ENCODE measurements around the gene CD8A. TPM values are rescaled to one million over a fixed set of nuclear protein-coding genes. Genes with fewer than 3 reads are reported as not detected.

The CD8A gene
- total RNA-seq, 2 experiments from 2014 or later, result 2.7 to 3.0 TPM

DNA sequence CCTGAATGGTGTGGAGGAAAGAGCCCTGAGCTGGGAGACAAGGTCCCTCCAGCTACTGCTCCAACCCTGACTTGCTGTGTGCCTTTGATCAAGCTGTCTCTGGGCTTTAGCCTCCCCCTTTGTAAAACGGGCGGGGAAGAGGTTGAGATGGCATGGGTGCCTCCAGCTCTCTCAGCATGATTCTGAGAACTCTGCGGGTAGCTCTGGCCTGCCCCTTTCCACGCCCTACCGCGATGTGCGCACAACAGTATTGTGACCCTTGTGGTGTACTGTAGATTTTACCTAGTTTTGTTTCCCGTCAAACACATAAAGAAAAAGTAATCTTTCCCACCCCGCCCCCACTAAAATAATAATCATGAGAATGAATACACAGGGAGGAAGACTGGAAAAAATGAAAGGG lies 5.3 kb downstream of the CD8A start:
- H3K4me1 Mint-ChIP-seq (ENCODE audit: low read depth), result peaks cover 16% of the 10 kb centered on the region
- ChIA-PET POLR2A (no interaction called here), CTCF (no interaction called here)
- DNase-seq, result no peak
- peak overlapping the region; percentile 7 for H3K27ac Mint-ChIP-seq
- H3K4me3 Mint-ChIP-seq, result no peak overlapping the region
- H3K27me3 Mint-ChIP-seq, result peaks cover 24% of the 10 kb centered on the region
- H3K9me3 Mint-ChIP-seq, result no peaks in the 10 kb centered on the region
- H3K36me3 Mint-ChIP-seq, result no peaks in the 10 kb centered on the region
- intact Hi-C loops (cut with micrococcal nuclease), result no loop called here

DNA sequence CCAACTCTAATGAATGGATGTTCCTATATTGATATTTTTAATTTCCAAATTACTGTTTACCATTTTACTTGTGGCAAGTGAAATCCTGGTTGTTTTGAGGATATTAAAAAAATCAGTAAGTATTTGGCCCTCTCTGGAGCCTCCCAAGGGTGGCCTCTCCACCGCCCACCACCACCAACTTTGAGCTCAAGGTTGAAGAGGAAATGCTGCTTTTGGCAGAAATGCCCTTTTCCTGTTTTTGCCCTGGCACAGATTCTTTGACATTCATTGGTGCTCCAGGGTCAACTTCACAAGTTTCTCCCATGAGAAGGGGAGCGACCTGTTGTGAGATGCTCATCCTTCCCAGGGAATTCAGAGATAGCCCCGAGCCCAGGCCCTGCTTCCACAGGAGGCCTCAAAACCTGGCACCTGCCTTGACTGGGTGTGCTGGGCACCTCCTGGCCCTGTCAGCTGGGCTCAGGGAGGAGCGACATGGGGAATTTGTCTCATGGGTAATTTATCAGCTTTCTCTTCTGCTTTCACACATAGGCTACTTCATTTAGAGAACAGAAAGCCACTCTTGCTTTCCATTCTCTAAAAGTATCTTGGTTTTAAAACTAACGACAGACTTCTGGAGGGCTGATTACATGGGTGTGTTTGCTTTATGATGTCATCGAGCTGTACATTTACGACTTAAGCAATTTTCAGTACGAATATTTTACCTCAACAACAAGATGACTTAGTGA lies 6.9 kb downstream of the CD8A start:
- Mint-ChIP-seq H3K27ac (no peak overlapping the region), H3K4me1 (ENCODE audit: low read depth) (peaks cover 10% of the 10 kb centered on the region), H3K4me3 (no peak overlapping the region), H3K9me3 (no peaks in the 10 kb centered on the region), H3K27me3 (peaks cover 13% of the 10 kb centered on the region), H3K36me3 (no peaks in the 10 kb centered on the region)
- ChIA-PET POLR2A (no interaction called here), CTCF (no interaction called here)
- peak; percentile 47 for DNase-seq
- intact Hi-C loops (cut with micrococcal nuclease), result no loop called here

DNA sequence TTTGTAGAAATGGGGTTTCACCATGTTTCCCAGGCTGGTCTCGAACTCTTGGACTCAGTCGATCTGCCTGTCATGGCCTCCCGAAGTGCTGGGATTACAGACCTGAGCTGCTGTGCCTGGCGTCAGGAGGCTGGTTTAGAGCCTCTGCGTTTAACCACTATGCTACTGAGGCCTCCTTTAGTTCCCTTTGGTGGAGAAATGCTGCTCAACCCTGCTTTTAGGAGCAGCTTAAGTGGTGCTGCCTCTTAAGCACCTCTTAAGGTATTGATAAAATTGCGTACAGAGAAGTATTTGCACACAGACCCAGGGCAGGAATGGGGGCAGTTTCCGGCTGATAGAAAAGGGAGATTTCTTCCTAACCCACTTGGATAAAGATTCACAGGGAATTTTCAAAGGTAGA lies 8.0 kb downstream of the CD8A start:
- ChIA-PET POLR2A (no interaction called here), CTCF (interaction anchor here (1.1 kb wide), 1 partner anchor 22 kb away, joined by 3 read pairs; no protein-coding TSS in a partner anchor)
- peaks cover 4% of the 10 kb centered on the region for H3K27me3 Mint-ChIP-seq
- intact Hi-C loops (cut with micrococcal nuclease), result no loop called here
- peaks cover 10% of the 10 kb centered on the region for H3K4me1 Mint-ChIP-seq (ENCODE audit: low read depth)
- H3K27ac Mint-ChIP-seq, result no peak overlapping the region
- no peaks in the 10 kb centered on the region for H3K9me3 Mint-ChIP-seq
- no peaks in the 10 kb centered on the region for H3K36me3 Mint-ChIP-seq
- H3K4me3 Mint-ChIP-seq, result no peak overlapping the region
- no peak for DNase-seq

DNA sequence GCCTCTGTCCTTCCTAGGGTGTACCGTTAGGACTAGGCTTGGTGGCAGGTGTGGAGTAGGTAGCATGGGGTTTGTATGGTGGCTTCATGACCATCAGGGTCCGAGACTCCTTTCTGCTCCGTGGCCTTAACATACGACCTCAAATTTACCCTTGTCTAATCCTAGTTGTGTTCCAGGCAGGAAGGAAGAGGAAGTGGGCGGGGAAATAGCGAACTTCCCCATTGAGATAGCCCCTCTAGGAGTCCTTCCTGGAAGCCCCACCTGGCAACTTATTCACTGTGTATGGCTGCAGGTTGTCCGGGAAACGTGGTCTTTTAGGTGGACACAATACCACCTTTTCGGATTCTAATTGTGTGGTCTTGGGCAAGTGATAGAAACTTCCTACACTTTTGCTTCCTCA lies 9.3 kb downstream of the CD8A start:
- Mint-ChIP-seq H3K4me3 (no peak overlapping the region), H3K27ac (no peak overlapping the region), H3K36me3 (no peaks in the 10 kb centered on the region), H3K9me3 (no peaks in the 10 kb centered on the region), H3K4me1 (ENCODE audit: low read depth) (peaks cover 10% of the 10 kb centered on the region), H3K27me3 (no peaks in the 10 kb centered on the region)
- intact Hi-C loops (cut with micrococcal nuclease), result no loop called here
- DNase-seq, result no peak
- POLR2A ChIA-PET, result no interaction called here
- CTCF ChIA-PET, result interaction anchor here (1.1 to 1.3 kb wide), 2 partner anchors 19 to 23 kb away, joined by 3 to 5 read pairs; no protein-coding TSS in a partner anchor

DNA sequence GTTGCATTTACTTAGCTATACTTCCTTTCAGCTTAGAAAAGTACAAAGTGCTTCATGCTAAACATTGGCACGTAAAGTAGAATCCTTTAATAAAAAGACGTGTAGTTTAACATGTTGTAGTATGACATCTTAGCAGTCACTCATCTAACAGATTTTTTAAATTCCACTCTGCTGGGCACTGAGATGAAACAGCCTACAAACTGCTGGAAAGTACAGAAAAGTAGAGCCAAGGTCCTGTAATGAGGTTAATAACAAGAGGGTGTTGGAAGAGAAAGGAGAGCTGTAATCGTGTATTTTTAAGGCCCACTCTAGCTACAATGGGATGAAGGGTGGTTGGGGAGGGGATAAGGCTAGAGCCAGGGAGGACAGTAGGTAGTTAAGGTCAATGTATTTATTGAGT lies 10.7 kb downstream of the CD8A start:
- no peaks in the 10 kb centered on the region for H3K9me3 Mint-ChIP-seq
- ChIA-PET POLR2A (no interaction called here), CTCF (interaction anchor here (0.5 to 1.3 kb wide), 2 partner anchors 18 to 411 kb away, joined by 5 read pairs; no protein-coding TSS in a partner anchor)
- no peaks in the 10 kb centered on the region for H3K27me3 Mint-ChIP-seq
- H3K4me1 Mint-ChIP-seq (ENCODE audit: low read depth), result peaks cover 10% of the 10 kb centered on the region
- no peak overlapping the region for H3K4me3 Mint-ChIP-seq
- H3K36me3 Mint-ChIP-seq, result peaks cover under 1% of the 10 kb centered on the region
- intact Hi-C loops (cut with micrococcal nuclease), result no loop called here
- DNase-seq, result no peak
- H3K27ac Mint-ChIP-seq, result no peak overlapping the region

DNA sequence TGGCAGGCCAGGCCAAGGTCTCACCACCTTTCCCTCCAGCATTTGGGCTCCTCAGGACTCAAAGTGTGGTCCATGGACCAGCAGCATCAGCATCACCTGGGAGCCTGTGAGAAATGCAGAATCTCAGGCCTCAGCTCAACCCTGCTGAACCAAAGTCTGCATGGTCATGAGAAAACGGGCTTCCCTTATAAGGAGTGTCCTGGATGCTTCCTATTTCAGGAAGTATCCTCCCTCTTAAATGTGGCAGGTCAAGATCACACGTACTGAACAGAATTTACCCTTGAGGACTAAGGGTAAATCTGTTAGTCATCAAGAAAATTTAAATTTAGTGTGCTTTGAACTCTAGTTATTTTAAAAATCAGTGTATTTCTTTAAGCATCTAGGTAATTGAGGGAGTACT lies 11.8 kb downstream of the CD8A start:
- Mint-ChIP-seq H3K36me3 (peaks cover 8% of the 10 kb centered on the region), H3K27ac (no peak overlapping the region), H3K4me1 (ENCODE audit: low read depth) (peaks cover 4% of the 10 kb centered on the region), H3K27me3 (no peaks in the 10 kb centered on the region), H3K4me3 (no peak overlapping the region), H3K9me3 (no peaks in the 10 kb centered on the region)
- CTCF ChIA-PET, result no interaction called here
- DNase-seq, result no peak
- intact Hi-C loops (cut with micrococcal nuclease), result no loop called here
- POLR2A ChIA-PET, result no interaction called here

DNA sequence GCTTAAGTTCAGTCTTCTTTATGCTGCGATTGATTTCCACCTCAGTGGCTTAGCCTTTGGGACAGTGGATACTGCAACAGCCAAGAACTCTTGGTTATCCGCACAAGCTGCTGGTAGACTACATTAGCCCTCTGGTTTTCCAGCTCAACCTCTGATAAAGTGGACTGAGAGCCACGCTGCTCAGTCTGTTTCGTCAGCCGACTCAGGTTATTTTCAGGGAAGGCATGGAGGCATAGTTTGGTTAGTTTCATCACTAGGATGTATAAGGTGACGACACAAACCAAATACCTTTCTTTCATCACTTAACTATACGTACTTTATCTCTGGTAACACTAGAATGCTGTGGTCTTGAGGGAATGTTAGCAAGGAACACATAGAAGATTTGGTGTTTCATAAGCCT lies 14.2 kb downstream of the CD8A start:
- CTCF ChIA-PET, result interaction anchor here (0.6 kb wide), 1 partner anchor 12 kb away, joined by 3 read pairs; no protein-coding TSS in a partner anchor
- intact Hi-C loops (cut with micrococcal nuclease), result no loop called here
- no peak overlapping the region for H3K4me3 Mint-ChIP-seq
- POLR2A ChIA-PET, result no interaction called here
- no peak for DNase-seq
- H3K27ac Mint-ChIP-seq, result no peak overlapping the region
- peaks cover 18% of the 10 kb centered on the region for H3K36me3 Mint-ChIP-seq
- H3K27me3 Mint-ChIP-seq, result no peaks in the 10 kb centered on the region
- no peaks in the 10 kb centered on the region for H3K4me1 Mint-ChIP-seq (ENCODE audit: low read depth)
- no peaks in the 10 kb centered on the region for H3K9me3 Mint-ChIP-seq

DNA sequence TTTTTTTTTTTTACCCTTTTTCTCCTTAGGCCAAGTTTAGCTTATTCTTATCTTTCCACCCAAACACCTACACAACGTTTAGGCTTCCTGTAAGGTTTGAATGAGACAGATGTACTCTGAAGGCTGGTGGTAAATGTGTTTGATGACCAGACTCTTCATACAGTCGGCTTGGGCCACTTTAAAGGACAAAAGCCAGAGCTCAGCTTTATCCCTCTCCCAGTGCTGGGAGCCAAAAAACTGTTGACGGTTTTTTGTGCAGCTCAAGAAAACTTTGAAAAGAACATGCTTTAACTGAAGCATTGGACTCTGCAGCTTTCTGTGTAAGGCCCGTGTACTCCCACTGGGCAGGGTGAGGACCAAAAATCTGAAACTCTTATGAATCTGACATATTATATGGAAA lies 15.4 kb downstream of the CD8A start:
- no peak overlapping the region for H3K4me3 Mint-ChIP-seq
- no peaks in the 10 kb centered on the region for H3K4me1 Mint-ChIP-seq (ENCODE audit: low read depth)
- no peaks in the 10 kb centered on the region for H3K9me3 Mint-ChIP-seq
- intact Hi-C loops (cut with micrococcal nuclease), result no loop called here
- ChIA-PET POLR2A (no interaction called here), CTCF (interaction anchor here (0.8 kb wide), 1 partner anchor 10 kb away, joined by 3 read pairs; no protein-coding TSS in a partner anchor)
- DNase-seq, result no peak
- peaks cover 27% of the 10 kb centered on the region for H3K36me3 Mint-ChIP-seq
- H3K27me3 Mint-ChIP-seq, result no peaks in the 10 kb centered on the region
- no peak overlapping the region for H3K27ac Mint-ChIP-seq

DNA sequence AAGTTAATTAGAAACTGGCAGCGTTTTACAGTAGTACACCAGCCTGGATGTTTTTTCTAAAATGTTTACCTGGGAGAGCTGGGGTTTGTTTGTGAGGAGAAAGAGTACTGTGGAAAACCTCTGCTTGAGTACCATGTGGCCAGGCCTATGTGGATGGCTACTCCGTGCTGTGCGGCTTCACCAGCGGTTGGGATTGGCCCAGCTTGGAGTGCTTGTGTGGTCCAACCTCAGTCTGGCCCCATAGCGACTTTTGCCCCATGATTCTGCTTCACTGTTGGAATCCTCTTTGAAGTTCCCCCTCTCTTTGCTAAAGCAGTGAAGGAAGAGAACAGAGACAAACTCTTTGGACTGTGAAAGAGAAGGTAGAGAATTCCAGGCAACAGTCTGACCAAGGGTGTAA lies 15.9 kb downstream of the CD8A start:
- H3K4me1 Mint-ChIP-seq (ENCODE audit: low read depth), result no peaks in the 10 kb centered on the region
- H3K4me3 Mint-ChIP-seq, result no peak overlapping the region
- no peak overlapping the region for H3K27ac Mint-ChIP-seq
- H3K9me3 Mint-ChIP-seq, result no peaks in the 10 kb centered on the region
- POLR2A ChIA-PET, result no interaction called here
- intact Hi-C loops (cut with micrococcal nuclease), result no loop called here
- H3K36me3 Mint-ChIP-seq, result peaks cover 32% of the 10 kb centered on the region
- CTCF ChIA-PET, result interaction anchor here (0.8 kb wide), 1 partner anchor 10 kb away, joined by 3 read pairs; no protein-coding TSS in a partner anchor
- H3K27me3 Mint-ChIP-seq, result no peaks in the 10 kb centered on the region
- DNase-seq, result no peak

DNA sequence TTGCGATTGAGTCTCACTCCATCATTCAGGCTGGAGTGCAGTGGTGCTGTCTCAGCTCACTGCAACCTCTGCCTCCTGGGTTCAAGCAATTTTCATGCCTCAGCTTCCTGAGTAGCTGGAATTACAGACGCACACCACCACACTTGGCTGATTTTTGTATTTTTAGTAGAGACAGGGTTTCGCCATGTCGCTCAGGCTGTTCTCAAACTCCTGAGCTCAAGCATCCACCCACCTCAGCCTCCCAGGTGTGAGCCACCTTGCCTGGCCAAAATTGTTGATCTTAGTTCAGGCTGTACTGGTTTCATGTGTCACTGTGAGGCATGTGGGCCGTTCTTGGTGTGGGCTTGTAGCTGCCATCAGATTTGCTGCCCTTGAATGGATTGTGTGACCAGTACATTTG lies 18.1 kb downstream of the CD8A start:
- no peak for DNase-seq
- CTCF ChIA-PET, result no interaction called here
- POLR2A ChIA-PET, result no interaction called here
- intact Hi-C loops (cut with micrococcal nuclease), result no loop called here
- H3K27me3 Mint-ChIP-seq, result no peaks in the 10 kb centered on the region
- H3K9me3 Mint-ChIP-seq, result no peaks in the 10 kb centered on the region
- peaks cover 43% of the 10 kb centered on the region for H3K36me3 Mint-ChIP-seq
- no peak overlapping the region for H3K4me3 Mint-ChIP-seq
- no peak overlapping the region for H3K27ac Mint-ChIP-seq
- no peaks in the 10 kb centered on the region for H3K4me1 Mint-ChIP-seq (ENCODE audit: low read depth)

DNA sequence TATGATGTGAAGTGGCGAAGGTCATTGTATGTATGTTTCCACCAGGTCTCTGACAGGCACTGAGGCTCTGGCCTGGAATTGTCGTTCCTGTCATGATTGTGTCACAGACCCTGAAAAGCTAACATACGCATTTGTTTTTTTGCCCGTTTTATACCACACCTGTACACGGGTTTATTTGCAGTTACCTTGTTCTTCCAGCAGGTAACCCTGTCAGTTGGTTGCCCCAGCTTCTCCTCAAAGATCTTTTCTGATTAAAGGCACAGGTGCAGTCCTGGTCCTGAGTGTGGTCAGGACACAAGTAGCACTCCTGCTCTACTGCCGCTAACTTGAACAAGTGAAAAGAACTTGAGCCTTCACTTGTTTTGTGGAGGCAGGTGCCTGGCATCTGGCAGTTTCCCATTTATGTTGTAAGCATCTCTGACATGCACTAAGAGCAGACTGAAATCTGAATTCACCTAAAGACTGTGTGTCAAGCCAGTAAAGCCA lies 19.9 kb downstream of the CD8A start:
- POLR2A ChIA-PET, result no interaction called here
- H3K27ac Mint-ChIP-seq, result no peak overlapping the region
- CTCF ChIA-PET, result no interaction called here
- H3K27me3 Mint-ChIP-seq, result no peaks in the 10 kb centered on the region
- peaks cover 52% of the 10 kb centered on the region for H3K36me3 Mint-ChIP-seq
- no peak for DNase-seq
- no peaks in the 10 kb centered on the region for H3K4me1 Mint-ChIP-seq (ENCODE audit: low read depth)
- intact Hi-C loops (cut with micrococcal nuclease), result no loop called here
- no peak overlapping the region for H3K4me3 Mint-ChIP-seq
- H3K9me3 Mint-ChIP-seq, result no peaks in the 10 kb centered on the region

DNA sequence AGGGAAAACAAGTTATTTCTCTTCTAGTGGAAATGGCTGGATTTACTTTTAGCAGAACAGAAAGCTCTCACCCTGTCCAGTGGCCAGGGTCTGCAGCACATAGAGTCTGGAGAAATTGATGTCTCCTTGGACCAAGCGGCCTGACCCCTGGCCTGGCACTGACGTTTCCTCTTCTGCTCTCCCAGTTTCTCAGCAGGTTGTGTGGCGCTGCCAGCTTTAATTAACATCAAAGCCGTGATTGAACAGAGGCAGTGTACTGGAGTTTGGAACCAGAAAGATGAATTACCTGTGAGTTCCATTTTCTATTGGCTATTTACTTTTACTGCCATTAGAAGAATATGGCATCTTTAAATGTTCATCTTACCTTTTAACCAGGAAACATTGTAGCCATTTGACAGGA lies 20.9 kb downstream of the CD8A start:
- Mint-ChIP-seq H3K4me1 (ENCODE audit: low read depth) (peaks cover 1% of the 10 kb centered on the region), H3K36me3 (peaks cover 51% of the 10 kb centered on the region), H3K4me3 (no peak overlapping the region), H3K27ac (no peak overlapping the region), H3K27me3 (no peaks in the 10 kb centered on the region), H3K9me3 (no peaks in the 10 kb centered on the region)
- ChIA-PET POLR2A (no interaction called here), CTCF (interaction anchor here (1.2 kb wide), 1 partner anchor 13 kb away, joined by 3 read pairs; no protein-coding TSS in a partner anchor)
- no peak for DNase-seq
- intact Hi-C loops (cut with micrococcal nuclease), result no loop called here
